CD4-positive, alpha-beta memory T cell (primary cell): ENCODE data around the gene GABRB1. TPM values are rescaled to one million over a fixed set of nuclear protein-coding genes. Genes with fewer than 3 reads are reported as not detected.

Experiments used
- CTCF ChIA-PET: fragments of 350-600 bp; sonication (Branson Sonifier 250); formaldehyde crosslinking; loops from one replicate; lab custom pipeline; 2021; ENCODE audit warnings: inconsistent platforms; ENCODE audit not compliant: partially characterized antibody; lab: Charles Lee
- POLR2A ChIA-PET: fragments of 350-600 bp; sonication (Branson Sonifier 250); formaldehyde crosslinking; loops from one replicate; lab custom pipeline; 2021; ENCODE audit not compliant: partially characterized antibody; lab: Charles Lee
- DNase-seq, 5 donors: peaks; one replicate each; pipeline versions ENCODE4 v3.0.0 to v3.0.0-alpha.2; 2020 to 2022; ENCODE audit warnings: mixed read lengths in 1 of 5
- H3K27ac ChIP-seq: one replicate; pipeline ENCODE4 v1.7.0; 2013; ENCODE audit warnings: low read depth, low read length
- H3K27me3 ChIP-seq: 2 replicates; pipeline ENCODE4 v1.7.0; 2013; ENCODE audit warnings: mild to moderate bottlenecking, low read length, moderate library complexity; ENCODE audit not compliant: insufficient read depth
- H3K36me3 ChIP-seq: 2 replicates; pipeline ENCODE4 v1.7.0; 2013; ENCODE audit warnings: mild to moderate bottlenecking, low read length, moderate library complexity; ENCODE audit not compliant: insufficient read depth
- H3K4me1 ChIP-seq: 2 replicates; pipeline ENCODE4 v1.7.0; 2013; ENCODE audit warnings: mild to moderate bottlenecking, low read length, moderate library complexity; ENCODE audit not compliant: insufficient read depth
- H3K4me3 ChIP-seq, 2 donors: one replicate each; pipeline ENCODE4 v1.7.0; 2013; ENCODE audit warnings: low read length in 2 of 2, mild to moderate bottlenecking in 1 of 2
- H3K9me3 ChIP-seq, 2 donors: one replicate each; pipeline ENCODE4 v1.7.0; 2013; ENCODE audit warnings: low read length in 2 of 2, control low read depth in 1 of 2; ENCODE audit not compliant: control insufficient read depth in 1 of 2
- H3K27ac Mint-ChIP-seq, 7 donors: one replicate each; pipeline ENCODE4 v1.8.0; 2020 to 2021; ENCODE audit warnings: mixed read lengths in 7 of 7, mild to moderate bottlenecking in 6 of 7, inconsistent platforms in 3 of 7, moderate library complexity in 3 of 7
- H3K27me3 Mint-ChIP-seq, 2 donors: one replicate each; pipeline ENCODE4 v1.8.0; 2020 to 2021; ENCODE audit warnings: mixed read lengths in 2 of 2
- H3K36me3 Mint-ChIP-seq, 2 donors: one replicate each; pipeline ENCODE4 v1.8.0; 2020 to 2021; ENCODE audit warnings: mixed read lengths in 2 of 2, inconsistent platforms in 1 of 2, mild to moderate bottlenecking in 1 of 2
- H3K4me1 Mint-ChIP-seq, 4 donors: one replicate each; pipeline ENCODE4 v1.8.0; 2020 to 2021; ENCODE audit warnings: mixed read lengths in 4 of 4, mild to moderate bottlenecking in 1 of 4
- H3K4me3 Mint-ChIP-seq, 8 donors: one replicate each; pipeline ENCODE4 v1.8.0; 2020 to 2021; ENCODE audit warnings: mixed read lengths in 8 of 8, mild to moderate bottlenecking in 7 of 8, moderate library complexity in 6 of 8, inconsistent platforms in 3 of 8
- H3K9me3 Mint-ChIP-seq, 8 donors: one replicate each; pipeline ENCODE4 v1.8.0; 2020 to 2021; ENCODE audit warnings: mixed read lengths in 8 of 8, mild to moderate bottlenecking in 5 of 8, inconsistent platforms in 3 of 8, moderate library complexity in 1 of 8
- intact Hi-C: fragments of 100-400 bp; cut with micrococcal nuclease; formaldehyde crosslinking; loops from one replicate; pipeline ENCODE4 v1.15.1; 2023
- polyA plus RNA-seq, 2 donors: library from polyadenylated mRNA; unstranded; fragments of 300-500 nt; fragmentation: Illumina TruSeq; gene quantifications; one replicate each; pipeline ENCODE4 v1.2.3, GENCODE V29; 2021
- total RNA-seq, 2 experiments: library from RNA; stranded (reverse); gene quantifications; one replicate each; pipeline ENCODE4 v1.2.3, GENCODE V29; 2021

GABRB1 gene
- total and polyA plus RNA-seq, 4 experiments from 2014 or later, result not detected

- Mint-ChIP-seq H3K27me3 (peaks cover 1 to 6% of the 10 kb centered on the region in 2 donors), H3K36me3 (no peaks in the 10 kb centered on the region), H3K4me3 (no peak overlapping the region), H3K4me1 (no peaks in the 10 kb centered on the region), H3K9me3 (peaks cover 0 to 3% (median 0%) of the 10 kb centered on the region in 8 donors), H3K27ac (no peak overlapping the region)
- Histone ChIP-seq H3K4me3 (no peak overlapping the region), H3K9me3 (no peaks in the 10 kb centered on the region), H3K36me3 (no peaks in the 10 kb centered on the region), H3K27ac (no peak overlapping the region), H3K4me1 (no peaks in the 10 kb centered on the region), H3K27me3 (no peaks in the 10 kb centered on the region)
- intact Hi-C loops, result no loop called here
- DNase-seq, result no peak
- ChIA-PET CTCF (no interaction called here), POLR2A (no interaction called here)
Observed at GRCh38 chr4:47061435-47061834, 30.1 kb downstream of the GABRB1 start.

- CTCF ChIA-PET, result no interaction called here
- POLR2A ChIA-PET, result no interaction called here
- H3K9me3 ChIP-seq, result no peaks in the 10 kb centered on the region
- H3K4me3 Mint-ChIP-seq, result no peak overlapping the region
- no peaks in the 10 kb centered on the region for H3K36me3 ChIP-seq
- intact Hi-C loops, result no loop called here
- H3K4me1 Mint-ChIP-seq, result no peaks in the 10 kb centered on the region
- no peak overlapping the region for H3K27ac Mint-ChIP-seq
- H3K27ac ChIP-seq, result no peak overlapping the region
- H3K36me3 Mint-ChIP-seq, result no peaks in the 10 kb centered on the region
- H3K27me3 ChIP-seq, result no peaks in the 10 kb centered on the region
- peaks cover 1 to 4% of the 10 kb centered on the region in 2 donors for H3K27me3 Mint-ChIP-seq
- H3K4me1 ChIP-seq, result no peaks in the 10 kb centered on the region
- H3K9me3 Mint-ChIP-seq, result peaks cover 0 to 2% (median 0%) of the 10 kb centered on the region in 8 donors
- H3K4me3 ChIP-seq, result no peak overlapping the region
- DNase-seq, result no peak
Observed at GRCh38 chr4:47065051-47065481, 33.7 kb downstream of the GABRB1 start.

- H3K27ac Mint-ChIP-seq, result no peak overlapping the region
- Histone ChIP-seq H3K4me3 (no peak overlapping the region), H3K27ac (no peak overlapping the region), H3K36me3 (no peaks in the 10 kb centered on the region), H3K4me1 (no peaks in the 10 kb centered on the region), H3K9me3 (no peaks in the 10 kb centered on the region), H3K27me3 (no peaks in the 10 kb centered on the region)
- peaks cover 3 to 7% of the 10 kb centered on the region in 2 donors for H3K27me3 Mint-ChIP-seq
- H3K4me3 Mint-ChIP-seq, result no peak overlapping the region
- DNase-seq, result no peak
- CTCF ChIA-PET, result no interaction called here
- intact Hi-C loops, result no loop called here
- no peaks in the 10 kb centered on the region for H3K4me1 Mint-ChIP-seq
- H3K36me3 Mint-ChIP-seq, result no peaks in the 10 kb centered on the region
- POLR2A ChIA-PET, result no interaction called here
- no peaks in the 10 kb centered on the region for H3K9me3 Mint-ChIP-seq
Observed at GRCh38 chr4:47068986-47069385, 37.6 kb downstream of the GABRB1 start.

GRCh38 chr4:47071901-47072341 is 40.6 kb downstream of the GABRB1 start:
- Mint-ChIP-seq H3K4me3 (no peak overlapping the region), H3K9me3 (no peaks in the 10 kb centered on the region), H3K36me3 (no peaks in the 10 kb centered on the region), H3K27ac (no peak overlapping the region), H3K27me3 (peaks cover 3 to 7% of the 10 kb centered on the region in 2 donors), H3K4me1 (no peaks in the 10 kb centered on the region)
- Histone ChIP-seq H3K36me3 (no peaks in the 10 kb centered on the region), H3K27ac (no peak overlapping the region), H3K27me3 (no peaks in the 10 kb centered on the region), H3K9me3 (no peaks in the 10 kb centered on the region), H3K4me1 (no peaks in the 10 kb centered on the region), H3K4me3 (no peak overlapping the region)
- ChIA-PET CTCF (no interaction called here), POLR2A (no interaction called here)
- DNase-seq, result no peak
- intact Hi-C loops, result no loop called here

- no peak overlapping the region for H3K4me3 ChIP-seq
- CTCF ChIA-PET, result no interaction called here
- no peaks in the 10 kb centered on the region for H3K4me1 ChIP-seq
- no peaks in the 10 kb centered on the region for H3K36me3 ChIP-seq
- no peaks in the 10 kb centered on the region for H3K4me1 Mint-ChIP-seq
- peaks cover 1 to 7% of the 10 kb centered on the region in 2 donors for H3K27me3 Mint-ChIP-seq
- POLR2A ChIA-PET, result no interaction called here
- intact Hi-C loops, result no loop called here
- no peak for DNase-seq
- H3K27ac Mint-ChIP-seq, result no peak overlapping the region
- H3K9me3 ChIP-seq, result no peaks in the 10 kb centered on the region
- no peaks in the 10 kb centered on the region for H3K36me3 Mint-ChIP-seq
- H3K27me3 ChIP-seq, result no peaks in the 10 kb centered on the region
- no peak overlapping the region for H3K27ac ChIP-seq
- H3K9me3 Mint-ChIP-seq, result no peaks in the 10 kb centered on the region
- H3K4me3 Mint-ChIP-seq, result no peak overlapping the region
Observed at GRCh38 chr4:47073647-47074046, 42.3 kb downstream of the GABRB1 start.

- intact Hi-C loops, result no loop called here
- no peak overlapping the region for H3K4me3 Mint-ChIP-seq
- Histone ChIP-seq H3K4me3 (no peak overlapping the region), H3K36me3 (no peaks in the 10 kb centered on the region), H3K27me3 (no peaks in the 10 kb centered on the region), H3K4me1 (no peaks in the 10 kb centered on the region), H3K27ac (no peak overlapping the region), H3K9me3 (no peaks in the 10 kb centered on the region)
- no peaks in the 10 kb centered on the region for H3K36me3 Mint-ChIP-seq
- no peaks in the 10 kb centered on the region for H3K4me1 Mint-ChIP-seq
- no peaks in the 10 kb centered on the region for H3K9me3 Mint-ChIP-seq
- DNase-seq, result no peak
- ChIA-PET POLR2A (no interaction called here), CTCF (no interaction called here)
- H3K27me3 Mint-ChIP-seq, result peaks cover 2 to 7% of the 10 kb centered on the region in 2 donors
- H3K27ac Mint-ChIP-seq, result no peak overlapping the region
Observed at GRCh38 chr4:47074816-47075215, 43.4 kb downstream of the GABRB1 start.

GRCh38 chr4:47075262-47075661 is 43.9 kb downstream of the GABRB1 start:
- ChIA-PET POLR2A (no interaction called here), CTCF (no interaction called here)
- DNase-seq, result no peak

GRCh38 chr4:47075919-47076318 is 44.6 kb downstream of the GABRB1 start:
- Mint-ChIP-seq H3K27ac (no peak overlapping the region), H3K4me3 (no peak overlapping the region), H3K36me3 (no peaks in the 10 kb centered on the region), H3K4me1 (no peaks in the 10 kb centered on the region), H3K9me3 (no peaks in the 10 kb centered on the region), H3K27me3 (peaks cover 2 to 3% of the 10 kb centered on the region in 2 donors)
- Histone ChIP-seq H3K27ac (no peak overlapping the region), H3K4me1 (no peaks in the 10 kb centered on the region), H3K36me3 (no peaks in the 10 kb centered on the region), H3K4me3 (no peak overlapping the region), H3K9me3 (no peaks in the 10 kb centered on the region), H3K27me3 (no peaks in the 10 kb centered on the region)
- intact Hi-C loops, result no loop called here
- ChIA-PET POLR2A (no interaction called here), CTCF (no interaction called here)
- DNase-seq, result no peak

More at GRCh38 chr4:47075262-47075661, 43.9 kb downstream of the GABRB1 start:
- intact Hi-C loops, result no loop called here
- Histone ChIP-seq H3K4me1 (no peaks in the 10 kb centered on the region), H3K4me3 (no peak overlapping the region), H3K27me3 (no peaks in the 10 kb centered on the region), H3K36me3 (no peaks in the 10 kb centered on the region), H3K27ac (no peak overlapping the region), H3K9me3 (no peaks in the 10 kb centered on the region)
- H3K4me1 Mint-ChIP-seq, result no peaks in the 10 kb centered on the region
- H3K27ac Mint-ChIP-seq, result no peak overlapping the region
- H3K4me3 Mint-ChIP-seq, result no peak overlapping the region
- no peaks in the 10 kb centered on the region for H3K36me3 Mint-ChIP-seq
- H3K27me3 Mint-ChIP-seq, result peaks cover 2 to 7% of the 10 kb centered on the region in 2 donors
- H3K9me3 Mint-ChIP-seq, result no peaks in the 10 kb centered on the region
